GM10266 (cell line): ENCODE data around the gene CFAP20DC.

ENCODE experiments used
- DNase-seq: peaks from one replicate; pipeline ENCODE4 v3.0.0; 2012; ENCODE audit errors: extremely low spot score
- TF ChIP-seq, protein P1 (sequence below): IDR thresholded peaks from 2 replicates; pipeline ENCODE4 v1.5.1; 2012; ENCODE audit warnings: mild to moderate bottlenecking, low read depth; ENCODE audit not compliant: control insufficient read depth, insufficient read depth; ENCODE audit errors: missing control alignments

Gene CFAP20DC

DNA sequence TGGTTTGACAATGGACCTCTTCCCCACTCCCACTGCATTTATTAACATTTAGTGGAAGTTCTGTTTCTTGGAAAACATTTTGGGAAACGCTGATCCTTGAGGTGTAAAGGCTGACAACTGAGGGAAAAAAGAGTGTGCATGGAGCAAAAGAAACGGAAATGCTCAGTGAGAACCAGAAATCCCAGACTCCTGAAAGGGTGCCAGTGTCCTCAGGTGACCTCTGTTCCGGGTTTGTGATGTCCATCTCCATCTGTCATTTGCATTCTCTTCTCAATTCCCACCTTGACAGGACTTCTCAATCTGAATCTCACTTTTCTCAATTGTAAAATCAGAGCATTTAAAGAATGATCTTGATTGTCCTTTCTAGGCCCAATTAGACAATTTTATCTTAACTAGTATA, 312.2 kb downstream of the CFAP20DC start:
- DNase-seq = no peak

DNA sequence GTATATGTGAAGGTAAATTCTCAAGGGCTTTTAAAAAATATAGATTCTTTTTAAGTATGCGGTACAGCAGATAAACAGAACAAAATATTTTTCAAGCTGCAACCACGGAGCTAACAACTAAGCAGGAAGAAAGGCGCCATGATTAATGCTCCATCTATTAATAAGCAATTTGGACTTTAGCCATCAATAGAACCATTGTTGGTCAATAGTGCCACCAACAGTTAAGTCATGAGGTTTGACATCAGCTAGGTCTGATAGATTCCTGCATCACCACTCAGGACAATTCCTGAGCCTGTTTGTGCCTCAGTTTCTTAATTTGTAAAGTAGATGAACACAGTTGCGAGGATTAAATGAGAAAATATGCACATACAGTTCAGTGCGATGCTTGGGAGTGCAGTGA, 318.2 kb downstream of the CFAP20DC start:
- TF ChIP-seq, protein P1, sequence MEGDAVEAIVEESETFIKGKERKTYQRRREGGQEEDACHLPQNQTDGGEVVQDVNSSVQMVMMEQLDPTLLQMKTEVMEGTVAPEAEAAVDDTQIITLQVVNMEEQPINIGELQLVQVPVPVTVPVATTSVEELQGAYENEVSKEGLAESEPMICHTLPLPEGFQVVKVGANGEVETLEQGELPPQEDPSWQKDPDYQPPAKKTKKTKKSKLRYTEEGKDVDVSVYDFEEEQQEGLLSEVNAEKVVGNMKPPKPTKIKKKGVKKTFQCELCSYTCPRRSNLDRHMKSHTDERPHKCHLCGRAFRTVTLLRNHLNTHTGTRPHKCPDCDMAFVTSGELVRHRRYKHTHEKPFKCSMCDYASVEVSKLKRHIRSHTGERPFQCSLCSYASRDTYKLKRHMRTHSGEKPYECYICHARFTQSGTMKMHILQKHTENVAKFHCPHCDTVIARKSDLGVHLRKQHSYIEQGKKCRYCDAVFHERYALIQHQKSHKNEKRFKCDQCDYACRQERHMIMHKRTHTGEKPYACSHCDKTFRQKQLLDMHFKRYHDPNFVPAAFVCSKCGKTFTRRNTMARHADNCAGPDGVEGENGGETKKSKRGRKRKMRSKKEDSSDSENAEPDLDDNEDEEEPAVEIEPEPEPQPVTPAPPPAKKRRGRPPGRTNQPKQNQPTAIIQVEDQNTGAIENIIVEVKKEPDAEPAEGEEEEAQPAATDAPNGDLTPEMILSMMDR = no peak

More for the DNA sequence above, 312.2 kb downstream of the CFAP20DC start:
- TF ChIP-seq, protein P1 = no peak

DNA sequence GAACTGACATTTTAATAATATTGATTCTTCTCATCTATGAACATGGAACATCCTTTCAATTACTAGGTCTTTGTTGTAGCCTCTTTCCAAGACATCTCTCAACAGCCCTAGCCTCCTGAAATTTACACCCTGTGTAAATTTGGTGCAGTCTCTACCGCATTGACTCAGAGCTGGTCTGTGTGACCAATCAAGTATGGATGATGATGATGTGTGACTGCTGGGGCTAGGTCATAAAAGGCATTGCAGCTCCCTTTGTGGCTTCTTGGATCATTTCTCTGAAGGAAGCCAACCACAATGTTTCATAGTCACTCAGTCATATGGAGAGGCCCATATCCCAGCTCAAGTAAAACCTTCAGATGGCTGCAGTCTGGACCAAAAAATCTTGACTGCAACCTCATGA, 321.1 kb downstream of the CFAP20DC start:
- DNase-seq = no peak
- TF ChIP-seq, protein P1 = no peak

More for the DNA sequence above, 318.2 kb downstream of the CFAP20DC start:
- DNase-seq = no peak

DNA sequence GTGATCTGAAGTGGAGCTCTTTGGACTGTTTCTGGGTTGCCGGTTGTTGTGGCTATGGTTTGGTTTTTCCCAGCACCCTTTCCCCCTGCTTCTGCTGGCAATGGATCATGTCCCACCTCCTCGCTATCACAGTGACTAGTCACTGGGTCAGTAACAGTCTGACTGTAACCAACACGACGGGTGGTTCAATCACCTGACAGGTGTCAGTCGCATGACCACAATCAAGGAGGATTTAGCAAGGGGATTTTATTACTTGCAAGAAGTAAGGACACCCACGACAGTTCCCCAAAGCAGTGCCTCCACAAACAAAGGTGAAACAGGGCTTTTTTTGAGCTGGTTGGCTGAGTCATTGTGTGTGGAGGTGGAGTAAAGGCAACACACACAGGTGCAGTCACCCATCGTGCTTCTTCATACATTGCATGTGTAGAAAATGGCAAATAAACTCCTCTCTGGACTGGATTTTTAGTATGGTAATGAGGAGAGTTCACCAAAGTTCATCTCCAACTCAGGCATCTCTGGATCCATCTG, 324.4 kb downstream of the CFAP20DC start:
- TF ChIP-seq, protein P1 = no peak

DNA sequence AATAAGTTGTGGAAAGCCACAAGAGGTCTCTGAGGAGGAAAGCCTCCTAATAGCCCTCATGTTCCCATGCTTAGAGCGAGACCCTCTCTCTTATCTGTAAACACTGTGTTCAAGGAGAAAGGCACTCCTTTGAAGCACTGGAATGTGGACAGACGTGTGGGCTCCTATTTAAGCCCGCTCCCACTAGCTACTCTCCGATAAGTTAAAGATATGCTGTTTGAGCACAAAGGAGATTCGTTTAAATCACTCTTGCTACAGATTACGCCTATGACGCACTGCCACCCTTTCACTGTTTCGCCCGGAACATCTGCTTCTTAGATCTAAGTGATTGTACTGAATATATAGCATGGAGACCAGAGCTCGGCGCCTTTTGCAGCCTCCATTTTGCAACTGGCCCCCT, 325.5 kb downstream of the CFAP20DC start:
- TF ChIP-seq, protein P1 = no peak
- DNase-seq = no peak

More for the DNA sequence above, 324.4 kb downstream of the CFAP20DC start:
- DNase-seq = no peak

DNA sequence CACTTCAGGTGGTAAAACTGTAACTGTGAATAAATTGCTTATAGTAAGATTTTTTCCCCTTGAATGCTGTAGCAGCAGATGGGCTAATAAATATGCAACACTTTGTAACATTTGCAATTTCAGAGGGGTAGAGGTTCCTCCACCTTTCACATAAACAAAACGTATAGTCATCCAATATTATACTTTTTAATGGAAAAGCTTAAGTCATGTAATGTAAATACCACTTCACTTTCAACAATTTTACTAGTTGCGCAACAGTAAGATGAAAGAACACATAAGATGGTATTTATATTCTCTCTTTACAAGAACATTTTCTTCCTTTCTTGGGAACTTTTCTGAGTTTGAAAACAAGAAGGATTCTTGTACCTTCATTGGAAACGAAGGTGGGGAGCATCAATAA, 326.7 kb downstream of the CFAP20DC start:
- TF ChIP-seq, protein P1 = no peak
- DNase-seq = no peak

DNA sequence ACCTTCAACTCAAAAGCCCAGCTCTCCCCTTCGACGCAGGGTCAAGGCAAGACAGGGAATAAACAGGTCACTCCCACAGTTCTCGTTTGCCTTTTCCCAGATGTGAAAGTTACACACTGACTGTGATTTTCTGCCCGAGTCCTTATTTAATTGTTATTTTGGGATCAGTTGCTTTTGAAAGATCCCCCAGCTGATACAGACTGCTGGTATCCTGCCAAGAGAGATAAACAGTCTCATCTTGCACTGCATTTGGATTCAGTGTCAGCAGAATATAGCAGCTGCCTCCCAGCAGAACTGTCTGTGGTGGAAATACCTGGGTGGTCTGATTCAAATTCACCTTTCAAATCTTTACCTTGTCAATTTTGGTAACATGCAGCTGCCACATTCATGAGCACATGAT, 327.3 kb downstream of the CFAP20DC start:
- DNase-seq = no peak
- TF ChIP-seq, protein P1 = no peak
